IMR-90 (cell line): ENCODE measurements around the gene RNU6-8.

Source experiments
- BHLHE40 ChIP-seq: fragments of 150-350 bp; IDR thresholded peaks from 2 replicates; pipeline ENCODE4 v1.6.1; 2016; ENCODE audit warnings: mild to moderate bottlenecking, low read depth, low read length
- ELK1 ChIP-seq: fragments of 150-350 bp; IDR thresholded peaks from 2 replicates; pipeline ENCODE4 v1.6.1; 2016; ENCODE audit warnings: low read depth, mild to moderate bottlenecking, low read length, moderate library complexity, borderline replicate concordance
- FOS ChIP-seq: fragments of 150-350 bp; IDR thresholded peaks from 2 replicates; pipeline ENCODE4 v1.6.1; 2016; ENCODE audit warnings: low read depth, low read length
- MAFK ChIP-seq: IDR thresholded peaks from 2 replicates; pipeline ENCODE4 v1.6.1; 2012; ENCODE audit warnings: low read depth, low read length, improper control_type of control experiment
- MAZ ChIP-seq: IDR thresholded peaks from 2 replicates; pipeline ENCODE4 v1.6.1; 2012; ENCODE audit warnings: low read depth, mild to moderate bottlenecking, low read length, improper control_type of control experiment, moderate library complexity, borderline replicate concordance
- MXI1 ChIP-seq: IDR thresholded peaks from 2 replicates; pipeline ENCODE4 v1.6.1; 2012; ENCODE audit warnings: low read depth, mild to moderate bottlenecking, low read length, moderate library complexity, borderline replicate concordance
- NFE2L2 ChIP-seq: fragments of 150-350 bp; IDR thresholded peaks from 2 replicates; pipeline ENCODE4 v1.6.1; 2016; ENCODE audit warnings: low read depth, mild to moderate bottlenecking, low read length
- POLR2A ChIP-seq: IDR thresholded peaks from 2 replicates; pipeline ENCODE4 v1.6.1; 2012; ENCODE audit warnings: mild to moderate bottlenecking, low read depth, low read length
- RAD21 ChIP-seq: IDR thresholded peaks from 2 replicates; pipeline ENCODE4 v1.6.1; 2012; ENCODE audit warnings: low read length, improper control_type of control experiment
- RCOR1 ChIP-seq: IDR thresholded peaks from 2 replicates; pipeline ENCODE4 v1.6.1; 2012; ENCODE audit warnings: mild to moderate bottlenecking, low read length, improper control_type of control experiment; ENCODE audit not compliant: insufficient replicate concordance
- RFX5 ChIP-seq: IDR thresholded peaks from 2 replicates; pipeline ENCODE4 v1.8.0; 2012; ENCODE audit warnings: low read depth, mild to moderate bottlenecking, low read length, moderate library complexity
- SMC3 ChIP-seq: fragments of 150-350 bp; IDR thresholded peaks from 2 replicates; pipeline ENCODE4 v1.6.1; 2016; ENCODE audit warnings: low read depth, mild to moderate bottlenecking, antibody characterized with exemption, low read length, moderate library complexity
- TF ChIP-seq, protein P1 (sequence below): conservative IDR thresholded peaks from 2 replicates; pipeline ENCODE4 v1.5.1; 2012; ENCODE audit warnings: mild to moderate bottlenecking, low read depth, low read length, improper control_type of control experiment
- TF ChIP-seq, protein P2 (sequence below): fragments of 150-350 bp; IDR thresholded peaks from 2 replicates; pipeline ENCODE4 v1.6.1; 2017; ENCODE audit warnings: mild to moderate bottlenecking, antibody characterized with exemption, low read length, low read depth

GRCh38 chr14:32206552-32206951, 3.5 kb upstream of the RNU6-8 start:
- TF ChIP-seq, protein P1, sequence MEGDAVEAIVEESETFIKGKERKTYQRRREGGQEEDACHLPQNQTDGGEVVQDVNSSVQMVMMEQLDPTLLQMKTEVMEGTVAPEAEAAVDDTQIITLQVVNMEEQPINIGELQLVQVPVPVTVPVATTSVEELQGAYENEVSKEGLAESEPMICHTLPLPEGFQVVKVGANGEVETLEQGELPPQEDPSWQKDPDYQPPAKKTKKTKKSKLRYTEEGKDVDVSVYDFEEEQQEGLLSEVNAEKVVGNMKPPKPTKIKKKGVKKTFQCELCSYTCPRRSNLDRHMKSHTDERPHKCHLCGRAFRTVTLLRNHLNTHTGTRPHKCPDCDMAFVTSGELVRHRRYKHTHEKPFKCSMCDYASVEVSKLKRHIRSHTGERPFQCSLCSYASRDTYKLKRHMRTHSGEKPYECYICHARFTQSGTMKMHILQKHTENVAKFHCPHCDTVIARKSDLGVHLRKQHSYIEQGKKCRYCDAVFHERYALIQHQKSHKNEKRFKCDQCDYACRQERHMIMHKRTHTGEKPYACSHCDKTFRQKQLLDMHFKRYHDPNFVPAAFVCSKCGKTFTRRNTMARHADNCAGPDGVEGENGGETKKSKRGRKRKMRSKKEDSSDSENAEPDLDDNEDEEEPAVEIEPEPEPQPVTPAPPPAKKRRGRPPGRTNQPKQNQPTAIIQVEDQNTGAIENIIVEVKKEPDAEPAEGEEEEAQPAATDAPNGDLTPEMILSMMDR: no peak
- TF ChIP-seq, protein P2, sequence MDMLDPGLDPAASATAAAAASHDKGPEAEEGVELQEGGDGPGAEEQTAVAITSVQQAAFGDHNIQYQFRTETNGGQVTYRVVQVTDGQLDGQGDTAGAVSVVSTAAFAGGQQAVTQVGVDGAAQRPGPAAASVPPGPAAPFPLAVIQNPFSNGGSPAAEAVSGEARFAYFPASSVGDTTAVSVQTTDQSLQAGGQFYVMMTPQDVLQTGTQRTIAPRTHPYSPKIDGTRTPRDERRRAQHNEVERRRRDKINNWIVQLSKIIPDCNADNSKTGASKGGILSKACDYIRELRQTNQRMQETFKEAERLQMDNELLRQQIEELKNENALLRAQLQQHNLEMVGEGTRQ: no peak
- TF ChIP-seq POLR2A (no peak), FOS (no peak), RAD21 (no peak), RFX5 (no peak), NFE2L2 (no peak), BHLHE40 (no peak), SMC3 (no peak), MXI1 (no peak), MAFK (no peak), MAZ (no peak), ELK1 (no peak), RCOR1 (no peak)
